A673 (cell line): Measurements from ENCODE around the gene RUSF1.

Experiments
- EZH2 ChIP-seq: fragments of 200-600 bp; sonication (generic); IDR thresholded peaks from 2 replicates; pipeline ENCODE4 v1.6.1; 2017; ENCODE audit warnings: borderline replicate concordance, low read depth, mild to moderate bottlenecking, mixed read lengths, antibody characterized with exemption, low read length; ENCODE audit not compliant: poor library complexity, severe bottlenecking
- TF ChIP-seq, protein P1 (sequence below): fragments of 300-800, 200-600 bp; sonication (generic); conservative IDR thresholded peaks from 2 replicates; pipeline ENCODE4 v1.5.1; 2017; ENCODE audit warnings: low read depth, mild to moderate bottlenecking, antibody characterized with exemption, low read length, moderate library complexity, mixed read lengths

GRCh38 chr16:31486045-31486444, 22.1 kb downstream of the RUSF1 start:
- TF ChIP-seq, protein P1, sequence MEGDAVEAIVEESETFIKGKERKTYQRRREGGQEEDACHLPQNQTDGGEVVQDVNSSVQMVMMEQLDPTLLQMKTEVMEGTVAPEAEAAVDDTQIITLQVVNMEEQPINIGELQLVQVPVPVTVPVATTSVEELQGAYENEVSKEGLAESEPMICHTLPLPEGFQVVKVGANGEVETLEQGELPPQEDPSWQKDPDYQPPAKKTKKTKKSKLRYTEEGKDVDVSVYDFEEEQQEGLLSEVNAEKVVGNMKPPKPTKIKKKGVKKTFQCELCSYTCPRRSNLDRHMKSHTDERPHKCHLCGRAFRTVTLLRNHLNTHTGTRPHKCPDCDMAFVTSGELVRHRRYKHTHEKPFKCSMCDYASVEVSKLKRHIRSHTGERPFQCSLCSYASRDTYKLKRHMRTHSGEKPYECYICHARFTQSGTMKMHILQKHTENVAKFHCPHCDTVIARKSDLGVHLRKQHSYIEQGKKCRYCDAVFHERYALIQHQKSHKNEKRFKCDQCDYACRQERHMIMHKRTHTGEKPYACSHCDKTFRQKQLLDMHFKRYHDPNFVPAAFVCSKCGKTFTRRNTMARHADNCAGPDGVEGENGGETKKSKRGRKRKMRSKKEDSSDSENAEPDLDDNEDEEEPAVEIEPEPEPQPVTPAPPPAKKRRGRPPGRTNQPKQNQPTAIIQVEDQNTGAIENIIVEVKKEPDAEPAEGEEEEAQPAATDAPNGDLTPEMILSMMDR = no peak
- TF ChIP-seq EZH2 = no peak
